ENCODE results near the gene GOLGB1. TPM values are rescaled to one million over a fixed set of nuclear protein-coding genes. Genes with fewer than 3 reads are reported as not detected.
A peak's percentile ranks its signal among the peaks of the same experiment; 100 is the strongest.

The GOLGB1 gene
- total and polyA plus RNA-seq, 10 of the 15 experiments (the other 5 are each of a cell fraction or from before 2014, with no cell fraction given) = 7.4 to 34.5 (median 21.8) TPM

DNA sequence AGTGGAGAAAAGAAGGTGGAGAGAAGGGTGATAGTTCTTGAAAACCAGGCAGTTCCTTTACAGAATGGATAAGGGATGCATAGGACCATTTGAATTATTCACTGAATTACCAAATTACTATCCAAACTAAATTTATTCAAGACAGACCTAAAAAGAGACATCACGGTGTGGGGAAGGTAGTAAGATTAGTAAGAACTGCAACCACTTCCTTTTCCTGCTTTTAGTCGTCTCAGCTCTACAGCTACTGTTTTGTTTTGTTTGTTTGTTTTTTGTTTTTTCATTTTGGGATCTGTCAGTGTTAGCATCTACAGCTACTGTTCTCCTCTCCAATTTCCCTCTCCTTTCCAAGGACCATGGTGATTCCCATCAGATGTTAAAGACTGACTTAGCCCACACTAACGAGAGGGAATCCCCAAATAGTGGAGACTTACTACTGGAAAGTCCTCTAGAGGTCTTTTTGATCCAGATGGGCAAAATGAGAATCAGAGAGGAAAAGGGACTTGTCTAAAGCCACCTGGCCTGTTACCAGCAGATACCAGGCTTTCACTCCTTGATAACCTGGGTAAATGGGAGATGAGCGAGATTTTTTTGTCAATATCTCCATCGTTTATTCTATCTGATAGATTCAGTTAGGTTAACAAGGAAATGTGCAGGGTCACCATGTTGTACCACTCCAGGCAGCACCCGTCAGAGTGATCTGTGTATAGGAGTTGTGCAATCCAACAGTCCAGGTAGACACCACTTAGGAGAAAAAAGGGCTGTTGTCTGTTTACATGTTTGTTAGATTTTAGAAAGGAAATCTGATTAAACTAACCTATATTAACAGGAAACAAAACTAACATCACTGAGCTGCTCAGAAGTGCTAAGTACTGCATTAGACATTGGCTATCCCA lies 94.8 kb downstream of the GOLGB1 start:
- H3K27ac ChIP-seq (ENCODE audit: control insufficient read depth, insufficient read depth) = peak overlapping the region; percentile 68; the same call in 1 of the 2 replicates
- no peaks in the 10 kb centered on the region for H3K27me3 ChIP-seq (replicated peaks in 1 of 2; ENCODE audit: control insufficient read depth in 2 of 2, insufficient read depth in 2 of 2, low read length in 1 of 2)
- SMC1A ChIA-PET (ENCODE audit: uncharacterized antibody, unreplicated experiment) = interaction anchor here (0.6 to 2.2 kb wide), 4 partner anchors 27 to 448 kb away, joined by 3 to 4 read pairs (median 3); no protein-coding TSS in a partner anchor
- RAD21 ChIA-PET (ENCODE audit: unreplicated experiment) = no interaction called here
- peak overlapping the region; percentile 12; the same call in 1 of the 2 replicates for H3K4me3 ChIP-seq
- no peak overlapping the region; the same call in 1 of the 2 replicates for H2AFZ ChIP-seq (ENCODE audit: control insufficient read depth, low read depth, low read length)
- H3K36me3 ChIP-seq (ENCODE audit: control insufficient read depth in 2 of 2, insufficient read depth in 2 of 2, low read length in 1 of 2) = peaks cover 4 to 50% of the 10 kb centered on the region in 2 experiments; a peak in 3 of 4 replicates
- FAIRE-seq (peak; percentile 84), DNase-seq (ENCODE audit: low read depth, low spot score) (peak; percentile 36), ATAC-seq (peak; percentile 89)
- H3K4me2 ChIP-seq (ENCODE audit: control insufficient read depth, insufficient read depth) = peak overlapping the region; percentile 58
- no TSS peak for BruUV-seq (replicated peaks)
- POLR2A ChIA-PET = interaction anchor here (0.6 kb wide), 2 partner anchors 89 to 176 kb away, joined by 3 to 5 read pairs; no protein-coding TSS in a partner anchor
- no peak overlapping the region for H3K9ac ChIP-seq (ENCODE audit: control insufficient read depth, insufficient read depth, low read length)
- WGBS (ENCODE audit: insufficient coverage, insufficient replicate concordance, low lambda C conversion rate, missing lambda C conversion rate) = under 1% methylated on average over 6 of the region's 6 CpGs
- in situ Hi-C loops (cut with MboI) = loop anchor here (10.0 kb wide), 1 partner anchor 1030 kb away; the partner anchor contains the start of gene PARP14
- intact Hi-C loops (cut with micrococcal nuclease; ENCODE audit: unreplicated experiment) = loop anchor here (2.0 to 10.0 kb wide), 2 partner anchors 108 to 420 kb away; no protein-coding TSS in a partner anchor
- H4K20me1 ChIP-seq (ENCODE audit: control insufficient read depth, insufficient read depth) = no peaks in the 10 kb centered on the region
- peaks cover 43% of the 10 kb centered on the region for H3K79me2 ChIP-seq (ENCODE audit: control insufficient read depth, insufficient read depth, low read length)
- H3K4me1 ChIP-seq (ENCODE audit: control insufficient read depth, insufficient read depth, low read length) = peaks cover 34% of the 10 kb centered on the region
- CTCF ChIA-PET = interaction anchor here (0.9 to 1.3 kb wide), 3 partner anchors 16 to 78 kb away, joined by 3 read pairs; no protein-coding TSS in a partner anchor
- no peaks in the 10 kb centered on the region; the same call in 2 of the 3 replicates for H3K9me3 ChIP-seq (replicated peaks; ENCODE audit: control insufficient read depth, insufficient read depth, low read length)
- TF ChIP-seq, protein P1, sequence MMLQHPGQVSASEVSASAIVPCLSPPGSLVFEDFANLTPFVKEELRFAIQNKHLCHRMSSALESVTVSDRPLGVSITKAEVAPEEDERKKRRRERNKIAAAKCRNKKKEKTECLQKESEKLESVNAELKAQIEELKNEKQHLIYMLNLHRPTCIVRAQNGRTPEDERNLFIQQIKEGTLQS (IDR thresholded peaks at IDR 0.05; ENCODE audit: borderline replicate concordance, extremely low read depth, low read depth, low read length) = no peak
- TF ChIP-seq CEBPZ (IDR thresholded peaks at IDR 0.05; ENCODE audit: low read depth, low read length) (no peak), ESRRA (IDR thresholded peaks at IDR 0.05; ENCODE audit: low read length) (no peak), BCLAF1 (IDR thresholded peaks at IDR 0.05) (no peak), SUPT20H (IDR thresholded peaks at IDR 0.05; ENCODE audit: borderline replicate concordance, control insufficient read depth, low read depth, low read length) (no peak), SMAD1 (IDR thresholded peaks at IDR 0.05; ENCODE audit: low read depth, partially characterized antibody) (no peak), HCFC1 (IDR thresholded peaks at IDR 0.05; ENCODE audit: low read length) (no peak), ZNF207 (IDR thresholded peaks at IDR 0.05; ENCODE audit: borderline replicate concordance) (no peak), SRF (IDR thresholded peaks at IDR 0.05; ENCODE audit: low read depth in 2 of 2, low read length in 2 of 2) (no peak), EZH2 (IDR thresholded peaks at IDR 0.05; ENCODE audit: borderline replicate concordance, control insufficient read depth, low read depth, low read length) (no peak), IKZF1 (conservative IDR thresholded peaks at IDR 0.05) (peak; percentile 49; the same call in 1 of the 2 replicates)
- TF ChIP-seq, protein P2, sequence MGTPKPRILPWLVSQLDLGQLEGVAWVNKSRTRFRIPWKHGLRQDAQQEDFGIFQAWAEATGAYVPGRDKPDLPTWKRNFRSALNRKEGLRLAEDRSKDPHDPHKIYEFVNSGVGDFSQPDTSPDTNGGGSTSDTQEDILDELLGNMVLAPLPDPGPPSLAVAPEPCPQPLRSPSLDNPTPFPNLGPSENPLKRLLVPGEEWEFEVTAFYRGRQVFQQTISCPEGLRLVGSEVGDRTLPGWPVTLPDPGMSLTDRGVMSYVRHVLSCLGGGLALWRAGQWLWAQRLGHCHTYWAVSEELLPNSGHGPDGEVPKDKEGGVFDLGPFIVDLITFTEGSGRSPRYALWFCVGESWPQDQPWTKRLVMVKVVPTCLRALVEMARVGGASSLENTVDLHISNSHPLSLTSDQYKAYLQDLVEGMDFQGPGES (IDR thresholded peaks at IDR 0.05) = no peak

Measured in GM12878 (cell line).